Measurements from ENCODE around the gene TMEM233. TPM values are rescaled to one million over a fixed set of nuclear protein-coding genes. Genes with fewer than 3 reads are reported as not detected.

The TMEM233 gene
- total RNA-seq, 4 donors from 2014 or later = 0.19 TPM; not detected in 3

DNA sequence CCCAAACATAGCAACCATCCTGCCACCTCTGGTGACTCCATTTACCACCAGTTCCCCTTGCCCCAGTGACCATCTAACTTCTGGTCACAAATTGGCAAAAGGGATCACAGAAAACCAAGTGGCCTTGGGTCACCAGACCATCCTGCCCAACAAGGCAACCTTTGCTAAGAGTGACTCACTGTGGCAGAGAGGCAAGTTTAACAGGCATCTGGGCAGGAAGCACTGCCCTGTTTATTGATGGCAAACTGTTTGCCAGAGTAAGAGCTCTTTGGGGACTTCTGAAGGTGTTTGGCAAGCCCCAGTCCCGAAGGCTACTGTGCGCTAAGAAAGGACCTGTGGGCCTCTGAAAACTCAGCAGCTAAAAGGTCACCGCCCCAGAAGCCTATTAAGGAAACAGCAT, 28.2 kb upstream of the TMEM233 start:
- no peak overlapping the region for H3K4me3 ChIP-seq
- H3K27ac ChIP-seq = no peak overlapping the region
- no peaks in the 10 kb centered on the region for H3K4me1 ChIP-seq
- H3K36me3 ChIP-seq = no peaks in the 10 kb centered on the region
- no peak for DNase-seq (ENCODE audit: low spot score in 2 of 2)
- H3K9me3 ChIP-seq = no peaks in the 10 kb centered on the region
- no peak for TF ChIP-seq POLR2AphosphoS5 (IDR thresholded peaks at IDR 0.05)
- TF ChIP-seq, protein P1, sequence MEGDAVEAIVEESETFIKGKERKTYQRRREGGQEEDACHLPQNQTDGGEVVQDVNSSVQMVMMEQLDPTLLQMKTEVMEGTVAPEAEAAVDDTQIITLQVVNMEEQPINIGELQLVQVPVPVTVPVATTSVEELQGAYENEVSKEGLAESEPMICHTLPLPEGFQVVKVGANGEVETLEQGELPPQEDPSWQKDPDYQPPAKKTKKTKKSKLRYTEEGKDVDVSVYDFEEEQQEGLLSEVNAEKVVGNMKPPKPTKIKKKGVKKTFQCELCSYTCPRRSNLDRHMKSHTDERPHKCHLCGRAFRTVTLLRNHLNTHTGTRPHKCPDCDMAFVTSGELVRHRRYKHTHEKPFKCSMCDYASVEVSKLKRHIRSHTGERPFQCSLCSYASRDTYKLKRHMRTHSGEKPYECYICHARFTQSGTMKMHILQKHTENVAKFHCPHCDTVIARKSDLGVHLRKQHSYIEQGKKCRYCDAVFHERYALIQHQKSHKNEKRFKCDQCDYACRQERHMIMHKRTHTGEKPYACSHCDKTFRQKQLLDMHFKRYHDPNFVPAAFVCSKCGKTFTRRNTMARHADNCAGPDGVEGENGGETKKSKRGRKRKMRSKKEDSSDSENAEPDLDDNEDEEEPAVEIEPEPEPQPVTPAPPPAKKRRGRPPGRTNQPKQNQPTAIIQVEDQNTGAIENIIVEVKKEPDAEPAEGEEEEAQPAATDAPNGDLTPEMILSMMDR (IDR thresholded peaks at IDR 0.05) = no peak
- TF ChIP-seq EP300 (IDR thresholded peaks at IDR 0.05) = no peak
- TF ChIP-seq POLR2A (IDR thresholded peaks at IDR 0.05) = no peak
- H3K27me3 ChIP-seq = no peaks in the 10 kb centered on the region
- WGBS = 90% methylated on average over 3 of the region's 3 CpGs

DNA sequence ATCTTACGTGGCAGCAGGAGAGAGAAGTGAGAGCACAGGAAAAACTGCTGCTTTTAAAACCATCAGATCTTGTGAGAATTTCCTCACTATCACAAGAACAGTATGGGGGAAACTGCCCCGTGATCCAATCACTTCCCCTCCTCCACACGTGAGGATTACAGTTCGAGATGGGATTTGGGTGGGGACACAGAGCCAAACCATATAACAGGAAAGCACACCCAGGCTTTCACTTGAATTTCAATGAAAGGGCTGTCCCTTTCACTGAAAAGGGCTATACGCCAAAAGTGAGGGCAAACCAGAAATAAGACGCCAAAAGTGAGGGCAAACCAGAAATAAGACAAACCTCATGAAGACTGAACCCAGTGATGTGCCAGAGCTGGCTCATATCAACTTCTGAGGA, 22.8 kb upstream of the TMEM233 start:
- DNase-seq (ENCODE audit: low spot score in 2 of 2) = no peak
- Histone ChIP-seq H3K4me1 (no peaks in the 10 kb centered on the region), H3K4me3 (no peak overlapping the region), H3K36me3 (no peaks in the 10 kb centered on the region), H3K27me3 (no peaks in the 10 kb centered on the region), H3K27ac (no peak overlapping the region), H3K9me3 (no peaks in the 10 kb centered on the region)
- no peak for TF ChIP-seq POLR2A (IDR thresholded peaks at IDR 0.05)
- TF ChIP-seq POLR2AphosphoS5 (IDR thresholded peaks at IDR 0.05) = no peak
- TF ChIP-seq, protein P1 (IDR thresholded peaks at IDR 0.05) = no peak
- no peak for TF ChIP-seq EP300 (IDR thresholded peaks at IDR 0.05)
- WGBS = 71% methylated on average over 6 of the region's 6 CpGs

DNA sequence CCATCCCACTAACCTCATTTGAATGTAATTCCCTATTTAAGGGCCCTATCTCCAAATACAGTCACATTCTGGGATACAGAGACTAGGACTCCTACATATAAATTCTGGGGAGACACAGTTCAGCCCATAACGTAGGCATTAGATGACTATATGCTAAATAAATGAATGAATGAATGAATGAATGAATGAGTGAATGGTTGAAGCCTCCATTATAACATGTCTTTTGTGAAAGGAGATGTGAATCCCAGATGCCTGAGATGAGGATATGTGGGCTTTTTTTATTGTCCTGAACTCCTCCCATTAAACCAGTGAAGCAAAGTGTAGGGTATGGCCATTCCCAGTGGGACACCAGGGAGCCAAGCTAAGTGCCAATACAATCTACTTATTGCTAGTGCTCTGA, 20.5 kb upstream of the TMEM233 start:
- WGBS = 84% methylated on average over 1 of the region's 1 CpG
- Histone ChIP-seq H3K4me3 (no peak overlapping the region), H3K27me3 (no peaks in the 10 kb centered on the region), H3K9me3 (no peaks in the 10 kb centered on the region), H3K27ac (no peak overlapping the region), H3K4me1 (no peaks in the 10 kb centered on the region), H3K36me3 (no peaks in the 10 kb centered on the region)
- TF ChIP-seq EP300 (IDR thresholded peaks at IDR 0.05) (no peak), POLR2A (IDR thresholded peaks at IDR 0.05) (no peak), POLR2AphosphoS5 (IDR thresholded peaks at IDR 0.05) (no peak)
- TF ChIP-seq, protein P1 (IDR thresholded peaks at IDR 0.05) = no peak
- no peak for DNase-seq (ENCODE audit: low spot score in 2 of 2)

DNA sequence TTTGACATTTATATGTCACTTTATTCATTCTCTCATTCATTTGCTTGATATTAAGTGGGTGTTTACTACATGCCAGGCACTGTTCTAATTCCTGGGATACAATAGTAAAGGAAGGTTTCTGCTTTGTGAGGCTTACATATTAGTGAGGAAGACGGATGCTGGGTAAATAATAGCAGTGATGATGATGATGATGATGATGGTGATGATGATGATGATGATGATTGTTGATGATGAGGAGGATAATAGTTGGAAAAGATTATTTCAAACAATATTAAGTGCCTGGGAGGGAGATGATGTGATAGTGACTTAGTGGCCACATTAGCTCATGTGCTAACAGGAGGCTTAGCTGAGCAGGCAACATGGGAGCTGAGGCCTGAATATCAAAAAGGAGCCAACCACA, 19.3 kb upstream of the TMEM233 start:
- H3K9me3 ChIP-seq = no peaks in the 10 kb centered on the region
- no peaks in the 10 kb centered on the region for H3K36me3 ChIP-seq
- H3K27me3 ChIP-seq = no peaks in the 10 kb centered on the region
- H3K4me1 ChIP-seq = no peaks in the 10 kb centered on the region
- no peak overlapping the region for H3K4me3 ChIP-seq
- 89% methylated on average over 1 of the region's 1 CpG for WGBS
- H3K27ac ChIP-seq = no peak overlapping the region
- no peak for DNase-seq (ENCODE audit: low spot score in 2 of 2)
- TF ChIP-seq EP300 (IDR thresholded peaks at IDR 0.05) (no peak), POLR2AphosphoS5 (IDR thresholded peaks at IDR 0.05) (no peak), POLR2A (IDR thresholded peaks at IDR 0.05) (no peak)
- TF ChIP-seq, protein P1 (IDR thresholded peaks at IDR 0.05) = no peak

DNA sequence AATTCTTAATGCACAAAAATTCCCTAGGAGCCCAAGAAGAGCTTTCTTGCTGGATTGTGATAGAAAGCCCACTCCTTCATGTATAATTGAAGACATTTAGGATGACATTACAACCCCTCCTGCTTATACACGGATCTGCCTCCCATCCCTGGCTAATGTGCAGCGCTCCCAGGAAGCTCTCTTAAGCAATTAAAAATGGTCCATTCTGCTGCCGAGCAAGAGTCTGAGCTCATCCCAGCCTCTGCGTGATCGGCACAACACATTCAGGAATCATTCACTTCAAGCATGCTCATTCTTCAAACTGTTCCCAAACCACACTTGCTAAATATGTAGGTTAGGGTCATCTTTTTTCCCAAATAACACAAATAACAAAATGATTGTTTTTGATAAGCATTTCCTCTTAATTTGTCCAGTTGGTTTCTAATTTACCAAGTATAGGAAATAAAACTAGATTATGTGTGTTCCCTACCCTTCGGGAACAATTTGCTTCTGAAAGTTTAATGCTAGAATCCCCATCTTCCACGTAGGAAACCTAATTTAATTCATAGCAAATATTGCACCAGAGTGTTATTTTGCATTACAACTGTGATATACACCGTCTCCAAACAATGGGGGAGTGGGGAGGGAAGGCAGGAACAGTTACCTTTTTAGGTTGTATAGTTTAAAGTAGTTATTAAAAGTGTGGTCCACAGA, 17.3 kb upstream of the TMEM233 start:
- DNase-seq (ENCODE audit: low spot score in 2 of 2) = no peak
- WGBS = 73% methylated on average over 8 of the region's 8 CpGs
- no peaks in the 10 kb centered on the region for H3K4me1 ChIP-seq
- H3K9me3 ChIP-seq = no peaks in the 10 kb centered on the region
- H3K27me3 ChIP-seq = no peaks in the 10 kb centered on the region
- TF ChIP-seq, protein P1 (IDR thresholded peaks at IDR 0.05) = no peak
- TF ChIP-seq POLR2AphosphoS5 (IDR thresholded peaks at IDR 0.05) (no peak), POLR2A (IDR thresholded peaks at IDR 0.05) (no peak), EP300 (IDR thresholded peaks at IDR 0.05) (no peak)
- H3K4me3 ChIP-seq = no peak overlapping the region
- no peak overlapping the region for H3K27ac ChIP-seq
- no peaks in the 10 kb centered on the region for H3K36me3 ChIP-seq

Data from suprapubic skin (tissue), 4 donors.